T-helper 2 cell treated with Interferon-gamma antibody and Interleukin-4, amounts not matched to agents 100 ng/mL and 5 ng/mL, for 36 hours (primary cell): ENCODE data around the gene MAP3K5. TPM values are rescaled to one million over a fixed set of nuclear protein-coding genes. Genes with fewer than 3 reads are reported as not detected.

Experiments used
- intact Hi-C: fragments of 100-400 bp; cut with micrococcal nuclease; formaldehyde crosslinking; loops from one replicate; pipeline ENCODE4 v1.15.1; 2023
- total RNA-seq: library from RNA; stranded (reverse); gene quantifications from 2 replicates; pipeline ENCODE4 v1.2.3, GENCODE V29; 2022

MAP3K5 gene
- total RNA-seq, 1 donor from 2014 or later = 24.4 TPM

- intact Hi-C loops = no loop called here
Measured at GRCh38 chr6:136774228-136775041, 17.8 kb downstream of the MAP3K5 start.

GRCh38 chr6:136773473-136773796 lies 18.8 kb downstream of the MAP3K5 start:
- intact Hi-C loops = no loop called here

- intact Hi-C loops = no loop called here
Measured at GRCh38 chr6:136772685-136773472, 19.4 kb downstream of the MAP3K5 start.

GRCh38 chr6:136771306-136771705 lies 21.0 kb downstream of the MAP3K5 start:
- intact Hi-C loops = no loop called here

GRCh38 chr6:136769759-136770158 lies 22.5 kb downstream of the MAP3K5 start:
- intact Hi-C loops = no loop called here

- intact Hi-C loops = no loop called here
Measured at GRCh38 chr6:136769124-136769523, 23.2 kb downstream of the MAP3K5 start.

- intact Hi-C loops = no loop called here
Measured at GRCh38 chr6:136767570-136768309, 24.5 kb downstream of the MAP3K5 start.

GRCh38 chr6:136767103-136767502 lies 25.2 kb downstream of the MAP3K5 start:
- intact Hi-C loops = no loop called here

GRCh38 chr6:136766274-136766673 lies 26.0 kb downstream of the MAP3K5 start:
- intact Hi-C loops = no loop called here

GRCh38 chr6:136764517-136764993 lies 27.7 kb downstream of the MAP3K5 start:
- intact Hi-C loops = loop anchor here (1.0 kb wide), 1 partner anchor 11 kb away; no protein-coding TSS in a partner anchor

GRCh38 chr6:136763716-136764516 lies 28.4 kb downstream of the MAP3K5 start:
- intact Hi-C loops = loop anchor here (1.0 kb wide), 1 partner anchor 11 kb away; no protein-coding TSS in a partner anchor

- intact Hi-C loops = no loop called here
Measured at GRCh38 chr6:136763255-136763654, 29.0 kb downstream of the MAP3K5 start.

- intact Hi-C loops = no loop called here
Measured at GRCh38 chr6:136762022-136762975, 30.0 kb downstream of the MAP3K5 start.

GRCh38 chr6:136761227-136761922 lies 30.9 kb downstream of the MAP3K5 start:
- intact Hi-C loops = loop anchor here (2.0 kb wide), 1 partner anchor 29 kb away; no protein-coding TSS in a partner anchor

- intact Hi-C loops = loop anchor here (2.0 kb wide), 1 partner anchor 30 kb away; no protein-coding TSS in a partner anchor
Measured at GRCh38 chr6:136760781-136761180, 31.5 kb downstream of the MAP3K5 start.

- intact Hi-C loops = no loop called here
Measured at GRCh38 chr6:136757150-136757549, 35.1 kb downstream of the MAP3K5 start.

- intact Hi-C loops = no loop called here
Measured at GRCh38 chr6:136754820-136755219, 37.5 kb downstream of the MAP3K5 start.

- intact Hi-C loops = loop anchor here (1.0 kb wide), 2 partner anchors 11 to 39 kb away; partner anchors contain the start of gene MAP3K5
Measured at GRCh38 chr6:136753624-136754023, 38.7 kb downstream of the MAP3K5 start.

- intact Hi-C loops = no loop called here
Measured at GRCh38 chr6:136752554-136752953, 39.7 kb downstream of the MAP3K5 start.
